HG03095 (cell line): Measurements from ENCODE around the gene SASH1.

Experiments
- ATAC-seq: cut with Tn5 transposase; IDR thresholded peaks from one replicate; pipeline ENCODE4 v1.9.1; 2021; ENCODE audit warnings: moderate library complexity; ENCODE audit not compliant: unreplicated experiment

The SASH1 gene

GRCh38 chr6:148398244-148398643, 55.6 kb downstream of the SASH1 start:
- no peak for ATAC-seq

- ATAC-seq: no peak
Observed at GRCh38 chr6:148398678-148399077, 56.0 kb downstream of the SASH1 start.

- no peak for ATAC-seq
Observed at GRCh38 chr6:148401571-148401970, 58.9 kb downstream of the SASH1 start.

- no peak for ATAC-seq
Observed at GRCh38 chr6:148404456-148405054, 61.9 kb downstream of the SASH1 start.

GRCh38 chr6:148405894-148406293, 63.3 kb downstream of the SASH1 start:
- no peak for ATAC-seq

GRCh38 chr6:148406579-148407371, 64.1 kb downstream of the SASH1 start:
- ATAC-seq: no peak

GRCh38 chr6:148407372-148407771, 64.7 kb downstream of the SASH1 start:
- no peak for ATAC-seq

GRCh38 chr6:148413321-148414091, 70.9 kb downstream of the SASH1 start:
- no peak for ATAC-seq

- ATAC-seq: no peak
Observed at GRCh38 chr6:148414092-148414489, 71.5 kb downstream of the SASH1 start.

- ATAC-seq: no peak
Observed at GRCh38 chr6:148414836-148415235, 72.2 kb downstream of the SASH1 start.

- no peak for ATAC-seq
Observed at GRCh38 chr6:148415511-148416260, 73.0 kb downstream of the SASH1 start.

- no peak for ATAC-seq
Observed at GRCh38 chr6:148416330-148416965, 73.8 kb downstream of the SASH1 start.

GRCh38 chr6:148417045-148417444, 74.4 kb downstream of the SASH1 start:
- ATAC-seq: no peak

GRCh38 chr6:148419430-148419829, 76.8 kb downstream of the SASH1 start:
- ATAC-seq: no peak

- no peak for ATAC-seq
Observed at GRCh38 chr6:148422085-148422484, 79.4 kb downstream of the SASH1 start.

GRCh38 chr6:148423133-148423532, 80.5 kb downstream of the SASH1 start:
- ATAC-seq: no peak

- ATAC-seq: no peak
Observed at GRCh38 chr6:148423601-148424270, 81.1 kb downstream of the SASH1 start.

- ATAC-seq: no peak
Observed at GRCh38 chr6:148425443-148425842, 82.8 kb downstream of the SASH1 start.

- ATAC-seq: no peak
Observed at GRCh38 chr6:148426317-148426977, 83.8 kb downstream of the SASH1 start.

GRCh38 chr6:148427333-148427732, 84.7 kb downstream of the SASH1 start:
- no peak for ATAC-seq
